K562 (cell line): ENCODE measurements around the gene ARHGAP30. TPM values are rescaled to one million over a fixed set of nuclear protein-coding genes. Genes with fewer than 3 reads are reported as not detected.
A peak's percentile ranks its signal among the peaks of the same experiment; 100 is the strongest.

Source experiments
- ATAC-seq: fragments of 200-7000 bp; cut with Tn5 transposase; 3 replicates; pipeline ENCODE4 v1.9.1; 2020; ENCODE audit warnings: moderate library complexity
- BruUV-seq: library from RNA; stranded (reverse); fragments of 400-500 nt; replicated peaks from 2 replicates; lab custom pipeline; 2021; lab: Mats Ljungman, UMichigan
- CTCF ChIA-PET: fragments of 300-600 bp; formaldehyde crosslinking; extraction: SDS; loops from one replicate; lab custom pipeline; 2021; ENCODE audit warnings: low intra/inter-chr PET ratio; lab: Yijun Ruan, JAX
- POLR2A ChIA-PET: fragments of 300-600, 350-650 bp; sonication (Branson Sonifier 250); formaldehyde crosslinking; extraction: SDS; loops from one replicate; lab custom pipeline; 2021; ENCODE audit warnings: antibody characterized with exemption, inconsistent platforms; lab: Yijun Ruan, JAX
- DNase-seq, 4 experiments: peaks; one replicate each; pipeline versions ENCODE4 v3.0.0 to v3.0.0-alpha.2; 2011 to 2018; ENCODE audit warnings: low spot score in 3 of 4, mixed read lengths in 3 of 4; ENCODE audit errors: extremely low read depth in 1 of 4
- FAIRE-seq: peaks from 2 replicates; lab custom pipeline; 2011; peaks lifted over from hg19 to GRCh38; lab: Jason Lieb, UNC
- H2AFZ ChIP-seq: 2 replicates; pipeline ENCODE4 v1.6.0; 2011; ENCODE audit warnings: low read depth, low read length, control low read depth, inconsistent platforms
- H3K27ac ChIP-seq: fragments of 200-600 bp; 3 replicates; pipeline ENCODE4 v1.8.0; 2011; ENCODE audit warnings: low read depth, mild to moderate bottlenecking, control low read depth, inconsistent platforms, low read length, moderate library complexity, mixed read lengths; ENCODE audit errors: extremely low read depth
- H3K27me3 ChIP-seq, 2 experiments: fragments of 300-600 bp in 1 of 2; 2 replicates in 1 of 2; 3 replicates in 1 of 2; pipeline versions ENCODE4 v1.6.0 to v1.8.0; 2011; ENCODE audit warnings: inconsistent platforms in 2 of 2, low read length in 2 of 2, mild to moderate bottlenecking in 1 of 2, mixed read lengths in 1 of 2, moderate library complexity in 1 of 2; ENCODE audit not compliant: control insufficient read depth in 2 of 2, insufficient read depth in 2 of 2
- H3K36me3 ChIP-seq: fragments of 300-600 bp; 3 replicates; pipeline ENCODE4 v1.8.0; 2011; ENCODE audit warnings: mild to moderate bottlenecking, low read length, inconsistent platforms; ENCODE audit not compliant: control insufficient read depth, insufficient read depth
- H3K4me1 ChIP-seq, 2 experiments: fragments of 200-600 bp in 1 of 2; replicated peaks in 1 of 2; 2 replicates in 1 of 2; 3 replicates in 1 of 2; pipeline versions ENCODE4 v1.5.1 to v1.8.0; 2011; ENCODE audit warnings: inconsistent platforms in 2 of 2, low read length in 2 of 2, mild to moderate bottlenecking in 1 of 2, mixed read lengths in 1 of 2, moderate library complexity in 1 of 2; ENCODE audit not compliant: control insufficient read depth in 2 of 2, insufficient read depth in 2 of 2
- H3K4me2 ChIP-seq: 2 replicates; pipeline ENCODE4 v1.6.1; 2011; ENCODE audit warnings: low read length, control low read depth, inconsistent platforms, mixed read lengths; ENCODE audit not compliant: insufficient read depth
- H3K4me3 ChIP-seq: fragments of 200-600 bp; sonication (generic), shearing (Covaris generic); 2 replicates; pipeline ENCODE4 v1.5.1; 2016; ENCODE audit warnings: control low read depth, inconsistent platforms
- H3K79me2 ChIP-seq: fragments of 200-600 bp; 3 replicates; pipeline ENCODE4 v1.8.0; 2011; ENCODE audit warnings: low read length, inconsistent platforms; ENCODE audit not compliant: control insufficient read depth, insufficient read depth
- H3K9ac ChIP-seq, 2 experiments: 2 replicates each; pipeline versions ENCODE4 v1.6.0 to v1.6.1; 2011; ENCODE audit warnings: low read depth in 2 of 2, low read length in 2 of 2, control low read depth in 1 of 2, inconsistent platforms in 1 of 2, mild to moderate bottlenecking in 1 of 2, mixed read lengths in 1 of 2; ENCODE audit not compliant: insufficient read depth in 1 of 2
- H3K9me1 ChIP-seq: one replicate; pipeline ENCODE4 v1.6.0; 2011; ENCODE audit warnings: inconsistent platforms, mild to moderate bottlenecking, low read length, moderate library complexity; ENCODE audit not compliant: control insufficient read depth, insufficient read depth
- H3K9me3 ChIP-seq: replicated peaks from 2 replicates; pipeline ENCODE4 v1.5.1; 2011; ENCODE audit warnings: low read depth, low read length, inconsistent platforms; ENCODE audit not compliant: control insufficient read depth, insufficient read depth
- H4K20me1 ChIP-seq: replicated peaks from 2 replicates; pipeline ENCODE4 v1.6.1; 2011; ENCODE audit warnings: low read length, inconsistent platforms, mixed read lengths; ENCODE audit not compliant: control insufficient read depth, insufficient read depth
- EZH2 ChIP-seq: IDR thresholded peaks from 2 replicates; pipeline ENCODE4 v1.6.1; 2012; ENCODE audit warnings: low read depth, mild to moderate bottlenecking, inconsistent platforms, low read length, borderline replicate concordance
- FOSL1 ChIP-seq: fragments of 200-800 bp; sonication (Bioruptor generic); conservative IDR thresholded peaks from 2 replicates; pipeline ENCODE4 v1.6.1; 2016; ENCODE audit warnings: missing genetic modification characterization, missing compliant biosample characterization
- GABPB2 ChIP-seq: fragments of 250-450 bp; sonication (Bioruptor Pico); conservative IDR thresholded peaks from 2 replicates; pipeline ENCODE4 v1.5.1; 2021; ENCODE audit warnings: mild to moderate bottlenecking
- JUND ChIP-seq, 2 experiments: IDR thresholded peaks; 2 replicates in 1 of 2; 3 replicates in 1 of 2; pipeline ENCODE4 v1.6.1; 2011; ENCODE audit warnings: borderline replicate concordance in 2 of 2, low read depth in 2 of 2, low read length in 2 of 2, improper control_type of control experiment in 1 of 2, missing biosample characterization in 1 of 2, missing genetic modification characterization in 1 of 2, missing genetic modification reagents in 1 of 2
- MAZ ChIP-seq, 2 experiments: fragments of 450-650 bp in 1 of 2; sonication (generic) in 1 of 2; formaldehyde crosslinking; IDR thresholded peaks in 1 of 2; conservative IDR thresholded peaks in 1 of 2; 2 replicates each; pipeline versions ENCODE4 v1.4.0 to v1.5.0; 2020; ENCODE audit warnings: mild to moderate bottlenecking in 1 of 2, missing genetic modification reagents in 1 of 2
- PHF21A ChIP-seq: fragments of 450-650 bp; IDR thresholded peaks from 2 replicates; pipeline ENCODE4 v1.6.1; 2017; ENCODE audit warnings: low read depth, borderline replicate concordance
- TAF9B ChIP-seq: fragments of 450-650 bp; IDR thresholded peaks from 2 replicates; pipeline ENCODE4 v1.6.1; 2018; ENCODE audit warnings: mild to moderate bottlenecking; ENCODE audit not compliant: partially characterized antibody
- ZNF212 ChIP-seq: fragments of 450-650 bp; formaldehyde crosslinking; IDR thresholded peaks from 2 replicates; pipeline ENCODE4 v1.4.0; 2020; ENCODE audit warnings: mild to moderate bottlenecking
- ZNF644 ChIP-seq: fragments of 200-800 bp; sonication (Bioruptor generic); IDR thresholded peaks from 2 replicates; pipeline ENCODE4 v1.6.1; 2016; ENCODE audit warnings: low read depth, missing genetic modification characterization, missing compliant biosample characterization
- WGBS: fragments of 100-300 bp; shearing (Covaris generic); methylation state at CpG from one replicate; pipeline ENCODE4 v1.1.6; 2016; ENCODE audit warnings: low coverage, mixed read lengths; ENCODE audit not compliant: insufficient coverage; ENCODE audit errors: missing lambda C conversion rate; 5-methylcytosine and 5-hydroxymethylcytosine counted together
- in situ Hi-C: fragments of 300-500 bp; cut with MboI; formaldehyde crosslinking; loops from 4 replicates; pipeline ENCODE4 v1.15.0; 2018; ENCODE audit warnings: inconsistent platforms, mixed read lengths
- intact Hi-C: fragments of 100-400 bp; cut with micrococcal nuclease; formaldehyde crosslinking; loops from 2 replicates; pipeline ENCODE4 v1.14.2; 2022
- polyA plus RNA-seq, 8 experiments: library from polyadenylated mRNA; depleted of rRNA in 4 of 8; stranded (reverse) in 5 of 8; unstranded in 3 of 8; fragments of >200 nt; fragmentation: Nextera tagmentation in 2 of 8; fragmentation: Illumina TruSeq in 1 of 8; extraction: Ambion mirVana in 2 of 8; extraction: Trizol in 1 of 8; gene quantifications; 2 replicates each; pipeline versions ENCODE4 v1.2.1 to v1.2.3, GENCODE V29; 2011 to 2014; ENCODE audit warnings: inconsistent platforms in 1 of 8, missing spikeins in 1 of 8
- total RNA-seq, 7 experiments: library from RNA; depleted of rRNA in 6 of 7; stranded (reverse); fragments of >200 nt in 6 of 7; fragmentation: Illumina TruSeq in 2 of 7; extraction: Trizol in 2 of 7; gene quantifications; 2 replicates each; pipeline versions ENCODE4 v1.2.1 to v1.2.3, GENCODE V29; 2011 to 2021; ENCODE audit warnings: low replicate concordance in 1 of 7
- TF ChIP-seq, protein P1 (sequence below), 2 experiments: fragments of 450-650 bp in 1 of 2; sonication (generic) in 1 of 2; formaldehyde crosslinking in 1 of 2; IDR thresholded peaks in 1 of 2; conservative IDR thresholded peaks in 1 of 2; 2 replicates each; pipeline versions ENCODE4 v1.6.1 to v1.8.1; 2016 to 2023; ENCODE audit warnings: mild to moderate bottlenecking in 2 of 2, moderate library complexity in 2 of 2, inconsistent platforms in 1 of 2, missing genetic modification reagents in 1 of 2
- TF ChIP-seq, protein P2 (sequence below): fragments of 450-650 bp; formaldehyde crosslinking; IDR thresholded peaks from 2 replicates; pipeline ENCODE4 v1.4.0; 2022; ENCODE audit warnings: missing genetic modification characterization

ARHGAP30 gene
- total and polyA plus RNA-seq, 9 of the 15 experiments (the other 6 are each of a cell fraction or from before 2014, with no cell fraction given), result 0.01 to 0.73 (median 0.12) TPM

DNA sequence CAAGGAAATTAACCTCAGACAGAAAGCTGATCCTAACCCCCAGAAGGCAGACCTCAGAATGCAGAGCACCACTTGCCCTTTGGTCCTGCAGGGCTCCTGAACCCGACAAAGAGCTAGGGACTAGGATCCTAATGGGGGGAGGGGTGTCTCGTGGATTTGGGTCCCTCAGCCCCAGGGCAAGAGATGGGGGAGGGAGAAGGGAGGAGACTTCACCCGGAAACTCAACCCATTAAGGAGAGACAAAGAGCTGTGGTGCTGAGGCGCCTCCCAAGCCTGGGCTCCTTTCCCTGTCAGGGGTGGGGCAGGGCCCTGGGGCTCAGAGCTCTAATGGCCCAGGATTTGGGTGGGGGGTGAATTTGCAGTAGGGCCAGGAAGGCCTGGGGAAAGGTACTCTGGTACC, 16.8 kb upstream of the ARHGAP30 start:
- H3K4me2 ChIP-seq, result no peak overlapping the region

DNA sequence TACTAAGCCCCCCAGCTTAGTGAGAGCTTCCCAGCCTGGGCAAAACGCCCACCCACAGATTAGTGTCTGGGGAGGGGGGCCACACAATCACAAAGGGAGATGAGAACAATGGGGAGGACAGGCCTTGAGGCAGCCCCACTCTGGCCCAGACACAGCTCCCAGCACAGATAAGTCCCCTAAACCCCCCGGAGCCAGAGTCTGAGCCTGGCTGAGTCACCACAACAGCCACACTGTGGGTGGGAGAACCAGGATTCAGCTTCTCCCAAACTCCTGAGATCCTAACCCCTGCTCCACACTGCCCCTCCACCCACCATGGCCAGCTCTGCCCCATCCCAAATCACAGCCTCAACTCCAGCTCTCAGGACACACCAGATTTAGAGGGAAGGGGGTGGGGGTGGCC, 15.5 kb upstream of the ARHGAP30 start:
- no peak overlapping the region for H3K9ac ChIP-seq
- H3K4me3 ChIP-seq, result no peak overlapping the region
- no peaks in the 10 kb centered on the region for H3K79me2 ChIP-seq
- no peaks in the 10 kb centered on the region for H3K9me3 ChIP-seq
- no peak overlapping the region for H2AFZ ChIP-seq
- H3K27me3 ChIP-seq, result no peaks in the 10 kb centered on the region
- BruUV-seq, result no TSS peak
- ATAC-seq (no peak), FAIRE-seq (peak; percentile 32), DNase-seq (no peak)
- no peak overlapping the region for H3K27ac ChIP-seq
- POLR2A ChIA-PET, result interaction anchor here (0.5 to 1.8 kb wide), 3 partner anchors 10 to 298 kb away, joined by 3 to 8 read pairs (median 3); no protein-coding TSS in a partner anchor
- CTCF ChIA-PET, result no interaction called here
- WGBS, result 0% methylated on average over 2 of the region's 2 CpGs
- H4K20me1 ChIP-seq, result no peaks in the 10 kb centered on the region
- no peak overlapping the region for H3K4me2 ChIP-seq
- H3K4me1 ChIP-seq, result peaks cover 11 to 18% of the 10 kb centered on the region in 2 experiments; a peak in 4 of 5 replicates
- H3K9me1 ChIP-seq, result no peaks in the 10 kb centered on the region
- H3K36me3 ChIP-seq, result no peaks in the 10 kb centered on the region
- intact Hi-C loops, result no loop called here
- in situ Hi-C loops, result loop anchor here (25.0 kb wide), 1 partner anchor 248 kb away; no protein-coding TSS in a partner anchor
- TF ChIP-seq MAZ (CRISPR knock-in tag; conservative IDR thresholded peaks at IDR 0.05 in 1 of 2, IDR thresholded peaks at IDR 0.05 in 1 of 2), result no peak
- TF ChIP-seq PHF21A, result peak; percentile 48; the same call in 1 of the 2 replicates
- peak; percentile 21; the same call in 1 of the 2 replicates for TF ChIP-seq JUND (IDR thresholded peaks at IDR 0.05; ENCODE audit: borderline replicate concordance, low read depth, low read length)
- no peak for TF ChIP-seq JUND (tag; IDR thresholded peaks at IDR 0.05; ENCODE audit: borderline replicate concordance, low read depth, low read length)
- TF ChIP-seq ZNF644 (tag), result no peak
- TF ChIP-seq, protein P1, sequence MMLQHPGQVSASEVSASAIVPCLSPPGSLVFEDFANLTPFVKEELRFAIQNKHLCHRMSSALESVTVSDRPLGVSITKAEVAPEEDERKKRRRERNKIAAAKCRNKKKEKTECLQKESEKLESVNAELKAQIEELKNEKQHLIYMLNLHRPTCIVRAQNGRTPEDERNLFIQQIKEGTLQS (IDR thresholded peaks at IDR 0.05), result peak; percentile 31; the same call in 1 of the 2 replicates
- TF ChIP-seq, protein P1 (CRISPR knock-in tag; conservative IDR thresholded peaks at IDR 0.05), result no peak
- no peak for TF ChIP-seq EZH2
- 0 out of 2 replicates have a peak, but pooled peaks have one; percentile 17 for TF ChIP-seq FOSL1 (tag)
- TF ChIP-seq ZNF212 (CRISPR knock-in tag), result no peak
- TF ChIP-seq TAF9B, result no peak

More for the DNA sequence above, 16.8 kb upstream of the ARHGAP30 start:
- ChIA-PET CTCF (no interaction called here), POLR2A (interaction anchor here (0.7 to 1.6 kb wide), 5 partner anchors 11 to 73 kb away, joined by 3 to 5 read pairs (median 3); no protein-coding TSS in a partner anchor)
- ATAC-seq, result no peak
- no peaks in the 10 kb centered on the region for H3K79me2 ChIP-seq
- no peak overlapping the region for H3K4me3 ChIP-seq
- H3K9me1 ChIP-seq, result no peaks in the 10 kb centered on the region
- no peak for DNase-seq
- FAIRE-seq, result peak; percentile 6
- TF ChIP-seq GABPB2 (CRISPR knock-in tag), result 0 out of 2 replicates have a peak, but pooled peaks have one; percentile 17
- TF ChIP-seq, protein P2, sequence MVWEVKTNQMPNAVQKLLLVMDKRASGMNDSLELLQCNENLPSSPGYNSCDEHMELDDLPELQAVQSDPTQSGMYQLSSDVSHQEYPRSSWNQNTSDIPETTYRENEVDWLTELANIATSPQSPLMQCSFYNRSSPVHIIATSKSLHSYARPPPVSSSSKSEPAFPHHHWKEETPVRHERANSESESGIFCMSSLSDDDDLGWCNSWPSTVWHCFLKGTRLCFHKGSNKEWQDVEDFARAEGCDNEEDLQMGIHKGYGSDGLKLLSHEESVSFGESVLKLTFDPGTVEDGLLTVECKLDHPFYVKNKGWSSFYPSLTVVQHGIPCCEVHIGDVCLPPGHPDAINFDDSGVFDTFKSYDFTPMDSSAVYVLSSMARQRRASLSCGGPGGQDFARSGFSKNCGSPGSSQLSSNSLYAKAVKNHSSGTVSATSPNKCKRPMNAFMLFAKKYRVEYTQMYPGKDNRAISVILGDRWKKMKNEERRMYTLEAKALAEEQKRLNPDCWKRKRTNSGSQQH, result no peak
- H3K4me1 ChIP-seq, result peaks cover 11 to 18% of the 10 kb centered on the region in 2 experiments; a peak in 4 of 5 replicates
- 10% methylated on average over 3 of the region's 4 CpGs for WGBS
- no peaks in the 10 kb centered on the region for H3K9me3 ChIP-seq
- no peaks in the 10 kb centered on the region for H4K20me1 ChIP-seq
- no peak overlapping the region for H3K27ac ChIP-seq
- no peak overlapping the region for H2AFZ ChIP-seq
- H3K27me3 ChIP-seq, result no peaks in the 10 kb centered on the region
- intact Hi-C loops, result no loop called here
- H3K36me3 ChIP-seq, result no peaks in the 10 kb centered on the region
- no peak overlapping the region for H3K9ac ChIP-seq
- BruUV-seq, result no TSS peak
- in situ Hi-C loops, result loop anchor here (25.0 kb wide), 1 partner anchor 249 kb away; no protein-coding TSS in a partner anchor
